Fibroblast of lung (primary cell): ENCODE results near the gene NEK7. TPM values are rescaled to one million over a fixed set of nuclear protein-coding genes. Genes with fewer than 3 reads are reported as not detected.

ENCODE experiments used
- DNase-seq, 2 donors: peaks; one replicate each; pipeline versions ENCODE4 v3.0.0 to v3.0.0-alpha.2; 2010; ENCODE audit warnings: low read depth in 2 of 2
- H2AFZ ChIP-seq: 2 replicates; pipeline ENCODE4 v1.5.1; 2012; ENCODE audit warnings: low read length, control low read depth, inconsistent platforms
- H3K27ac ChIP-seq: 2 replicates; pipeline ENCODE4 v1.5.1; 2011; ENCODE audit warnings: low read length, control low read depth; ENCODE audit not compliant: insufficient read depth
- H3K27me3 ChIP-seq: 2 replicates; pipeline ENCODE4 v1.5.1; 2011; ENCODE audit warnings: mild to moderate bottlenecking, low read length; ENCODE audit not compliant: control insufficient read depth, insufficient read depth
- H3K36me3 ChIP-seq: 2 replicates; pipeline ENCODE4 v1.5.1; 2011; ENCODE audit warnings: low read length; ENCODE audit not compliant: control insufficient read depth, insufficient read depth
- H3K4me1 ChIP-seq: 2 replicates; pipeline ENCODE4 v1.5.1; 2011; ENCODE audit warnings: low read length; ENCODE audit not compliant: control insufficient read depth, insufficient read depth; ENCODE audit errors: extremely low read depth
- H3K4me2 ChIP-seq: 2 replicates; pipeline ENCODE4 v1.5.1; 2011; ENCODE audit warnings: low read length, control low read depth; ENCODE audit not compliant: insufficient read depth; ENCODE audit errors: extremely low read depth
- H3K4me3 ChIP-seq, 4 experiments: fragments of 200-600 bp in 1 of 4; sonication (generic) in 1 of 4; replicated peaks in 1 of 4; 2 replicates each; pipeline ENCODE4 v1.5.1; 2011 to 2016; ENCODE audit warnings: low read length in 4 of 4, low read depth in 3 of 4, mild to moderate bottlenecking in 3 of 4, control low read depth in 2 of 4, inconsistent platforms in 1 of 4, mixed read lengths in 1 of 4; ENCODE audit not compliant: insufficient read depth in 1 of 4; ENCODE audit errors: control extremely low read depth in 1 of 4
- H3K79me2 ChIP-seq: 2 replicates; pipeline ENCODE4 v1.5.1; 2012; ENCODE audit warnings: mild to moderate bottlenecking, low read length, inconsistent platforms; ENCODE audit not compliant: control insufficient read depth, insufficient read depth
- H3K9ac ChIP-seq: 2 replicates; pipeline ENCODE4 v1.5.1; 2011; ENCODE audit warnings: mild to moderate bottlenecking, low read length, control low read depth; ENCODE audit not compliant: insufficient read depth
- H3K9me3 ChIP-seq: 2 replicates; pipeline ENCODE4 v1.5.1; 2012; ENCODE audit warnings: low read depth, low read length; ENCODE audit not compliant: control insufficient read depth, insufficient read depth
- H4K20me1 ChIP-seq: 2 replicates; pipeline ENCODE4 v1.5.1; 2011; ENCODE audit warnings: low read length; ENCODE audit not compliant: control insufficient read depth, insufficient read depth; ENCODE audit errors: extremely low read depth
- EZH2 ChIP-seq: IDR thresholded peaks from 2 replicates; pipeline ENCODE4 v1.5.1; 2012; ENCODE audit warnings: low read length, control low read depth, mild to moderate bottlenecking; ENCODE audit errors: missing control alignments
- polyA plus RNA-seq, 2 donors: library from polyadenylated mRNA; depleted of rRNA in 1 of 2; stranded (reverse) in 1 of 2; unstranded in 1 of 2; fragments of >200 nt; gene quantifications; 2 replicates each; pipeline ENCODE4 v1.2.1, GENCODE V29; 2011 to 2012; ENCODE audit warnings: missing spikeins in 1 of 2
- total RNA-seq: library from RNA; depleted of rRNA; stranded (reverse); fragments of >200 nt; gene quantifications from 2 replicates; pipeline ENCODE4 v1.2.1, GENCODE V29; 2014
- TF ChIP-seq, protein P1 (sequence below), 2 donors: IDR thresholded peaks in 1 of 2; conservative IDR thresholded peaks in 1 of 2; 1 replicate in 1 of 2; 2 replicates in 1 of 2; pipeline ENCODE4 v1.5.1; 2011 to 2012; ENCODE audit warnings: low read length in 2 of 2, control low read depth in 1 of 2, inconsistent platforms in 1 of 2, low read depth in 1 of 2, mild to moderate bottlenecking in 1 of 2

NEK7 gene
- total and polyA plus RNA-seq, 2 donors (not counting 1 experiment from before 2014, with no cell fraction given), result 90.5 to 207 TPM

GRCh38 chr1:198276241-198276640 is 119.4 kb downstream of the NEK7 start:
- Histone ChIP-seq H2AFZ (no peak overlapping the region), H3K36me3 (no peaks in the 10 kb centered on the region), H3K4me3 (no peak overlapping the region), H3K27me3 (no peaks in the 10 kb centered on the region), H3K9me3 (no peaks in the 10 kb centered on the region), H3K4me2 (no peak overlapping the region), H4K20me1 (no peaks in the 10 kb centered on the region), H3K9ac (no peak overlapping the region), H3K79me2 (no peaks in the 10 kb centered on the region), H3K27ac (no peak overlapping the region), H3K4me1 (no peaks in the 10 kb centered on the region)
- TF ChIP-seq EZH2, result no peak
- TF ChIP-seq, protein P1, sequence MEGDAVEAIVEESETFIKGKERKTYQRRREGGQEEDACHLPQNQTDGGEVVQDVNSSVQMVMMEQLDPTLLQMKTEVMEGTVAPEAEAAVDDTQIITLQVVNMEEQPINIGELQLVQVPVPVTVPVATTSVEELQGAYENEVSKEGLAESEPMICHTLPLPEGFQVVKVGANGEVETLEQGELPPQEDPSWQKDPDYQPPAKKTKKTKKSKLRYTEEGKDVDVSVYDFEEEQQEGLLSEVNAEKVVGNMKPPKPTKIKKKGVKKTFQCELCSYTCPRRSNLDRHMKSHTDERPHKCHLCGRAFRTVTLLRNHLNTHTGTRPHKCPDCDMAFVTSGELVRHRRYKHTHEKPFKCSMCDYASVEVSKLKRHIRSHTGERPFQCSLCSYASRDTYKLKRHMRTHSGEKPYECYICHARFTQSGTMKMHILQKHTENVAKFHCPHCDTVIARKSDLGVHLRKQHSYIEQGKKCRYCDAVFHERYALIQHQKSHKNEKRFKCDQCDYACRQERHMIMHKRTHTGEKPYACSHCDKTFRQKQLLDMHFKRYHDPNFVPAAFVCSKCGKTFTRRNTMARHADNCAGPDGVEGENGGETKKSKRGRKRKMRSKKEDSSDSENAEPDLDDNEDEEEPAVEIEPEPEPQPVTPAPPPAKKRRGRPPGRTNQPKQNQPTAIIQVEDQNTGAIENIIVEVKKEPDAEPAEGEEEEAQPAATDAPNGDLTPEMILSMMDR (conservative IDR thresholded peaks at IDR 0.05 in 1 of 2, IDR thresholded peaks at IDR 0.05 in 1 of 2; ENCODE audit: low read depth in 1 of 2, low read length in 2 of 2), result no peak
- DNase-seq, result no peak

- Histone ChIP-seq H3K36me3 (no peaks in the 10 kb centered on the region), H3K27me3 (no peaks in the 10 kb centered on the region), H4K20me1 (no peaks in the 10 kb centered on the region), H3K79me2 (no peaks in the 10 kb centered on the region), H3K4me1 (no peaks in the 10 kb centered on the region), H3K4me3 (no peak overlapping the region), H3K9ac (no peak overlapping the region), H3K9me3 (no peaks in the 10 kb centered on the region), H3K27ac (no peak overlapping the region), H3K4me2 (no peak overlapping the region), H2AFZ (no peak overlapping the region)
- no peak for TF ChIP-seq EZH2
- TF ChIP-seq, protein P1 (conservative IDR thresholded peaks at IDR 0.05 in 1 of 2, IDR thresholded peaks at IDR 0.05 in 1 of 2; ENCODE audit: low read depth in 1 of 2, low read length in 2 of 2), result no peak
- peak in 1 of 2 donors; percentile 75 for DNase-seq
Observed at GRCh38 chr1:198278943-198279342, 122.1 kb downstream of the NEK7 start.

DNA sequence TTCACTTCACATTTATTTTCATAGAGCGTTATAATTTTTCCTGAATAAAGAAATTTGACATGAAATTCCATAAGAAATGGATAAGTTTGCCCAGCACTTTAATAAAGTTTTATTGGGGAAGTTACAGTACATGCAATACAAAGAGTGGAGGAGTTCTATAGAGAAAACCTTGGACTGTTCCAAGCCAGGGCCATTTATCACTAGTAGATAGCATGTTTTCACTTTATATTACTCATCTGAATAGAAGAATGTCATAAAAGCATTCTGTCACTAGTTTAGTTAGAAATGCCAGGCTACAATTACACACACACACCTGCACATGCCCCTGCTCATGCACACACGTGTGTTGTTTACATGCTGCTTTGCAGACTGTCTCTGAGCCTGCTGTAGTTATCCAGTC is 123.3 kb downstream of the NEK7 start:
- Histone ChIP-seq H3K9ac (no peak overlapping the region), H3K9me3 (no peaks in the 10 kb centered on the region), H3K79me2 (no peaks in the 10 kb centered on the region), H2AFZ (no peak overlapping the region), H3K36me3 (no peaks in the 10 kb centered on the region), H3K4me3 (no peak overlapping the region), H4K20me1 (no peaks in the 10 kb centered on the region), H3K27me3 (no peaks in the 10 kb centered on the region), H3K4me1 (no peaks in the 10 kb centered on the region), H3K27ac (no peak overlapping the region), H3K4me2 (no peak overlapping the region)
- no peak for DNase-seq
- TF ChIP-seq, protein P1 (conservative IDR thresholded peaks at IDR 0.05 in 1 of 2, IDR thresholded peaks at IDR 0.05 in 1 of 2; ENCODE audit: low read depth in 1 of 2, low read length in 2 of 2), result no peak
- TF ChIP-seq EZH2, result no peak
